Adrenal gland (tissue), 12 donors: Measurements from ENCODE around the gene ZNF232. TPM values are rescaled to one million over a fixed set of nuclear protein-coding genes. Genes with fewer than 3 reads are reported as not detected.
"Not testable (repeated sequence)": the region's sequence is repeated elsewhere in the genome, so short reads cannot be mapped to it uniquely, and the experiment has no call there.

Source experiments
- DNase-seq, 7 donors: peaks; one replicate each; pipeline ENCODE4 v3.0.0-alpha.2; 2019 to 2020
- H3K27ac ChIP-seq, 5 donors: fragments of 200-600 bp; sonication (generic) in 4 of 5; 1 replicate in 3 of 5; 2 replicates in 2 of 5; pipeline versions ENCODE4 v1.5.1 to v1.8.0; 2016 to 2020; ENCODE audit warnings: mild to moderate bottlenecking in 1 of 5
- H3K27me3 ChIP-seq: fragments of 200-600 bp; 2 replicates; pipeline ENCODE4 v1.8.0; 2021
- H3K36me3 ChIP-seq, 2 donors: fragments of 200-600 bp; replicated peaks in 1 of 2; 1 replicate in 1 of 2; 2 replicates in 1 of 2; pipeline versions ENCODE4 v1.5.1 to v1.8.0; 2018 to 2022
- H3K4me1 ChIP-seq, 2 donors: fragments of 200-600 bp; replicated peaks in 1 of 2; 1 replicate in 1 of 2; 2 replicates in 1 of 2; pipeline versions ENCODE4 v1.5.1 to v1.8.0; 2018 to 2021
- H3K4me3 ChIP-seq, 4 donors: fragments of 200-600 bp; sonication (generic) in 3 of 4; one replicate each; pipeline ENCODE4 v1.5.1; 2016 to 2018
- H3K9me3 ChIP-seq, 3 donors: fragments of 200-600 bp; sonication (generic) in 1 of 3; replicated peaks in 1 of 3; 1 replicate in 2 of 3; 2 replicates in 1 of 3; pipeline versions ENCODE4 v1.5.1 to v1.8.0; 2016 to 2021
- POLR2A ChIP-seq, 2 donors: fragments of 450-650 bp; IDR thresholded peaks; one replicate each; pipeline ENCODE4 v1.6.1; 2017; ENCODE audit warnings: antibody characterized with exemption in 2 of 2, mild to moderate bottlenecking in 2 of 2, moderate library complexity in 1 of 2
- WGBS, 4 donors: extraction: QIAGEN DNeasy Blood & Tissue Kit in 2 of 4; methylation state at CpG; one replicate each; pipeline versions ENCODE4 v1.1.5 to v1.1.7; 2013 to 2017; 5-methylcytosine and 5-hydroxymethylcytosine counted together
- intact Hi-C, 2 donors: fragments of 100-400 bp; cut with DNase I; formaldehyde crosslinking; loops; one replicate each; pipeline versions ENCODE4 v1.14.1 to v1.15.0; 2022 to 2023
- polyA plus RNA-seq, 3 donors: library from polyadenylated mRNA; stranded (reverse); fragments of 200-250 nt in 2 of 3; fragments of 350-450 nt in 1 of 3; fragmentation: Illumina TruSeq in 1 of 3; extraction: RNeasy Lipid Tissue Mini Kit (QIAGEN cat#74804) in 1 of 3; gene quantifications; one replicate each; pipeline ENCODE4 v1.2.3, GENCODE V29; 2013 to 2014
- total RNA-seq, 9 donors: library from RNA; depleted of rRNA in 4 of 9; stranded (reverse); fragments of >200 nt in 4 of 9; fragments of 120-200 nt in 1 of 9; fragmentation: NEBNext Ultra II Directional in 1 of 9; extraction: Animal tissue kit (Norgen Biotek cat#: 25700) in 1 of 9; gene quantifications; one replicate each; pipeline versions ENCODE4 v1.1.0 to v1.2.4, GENCODE V29; 2013 to 2023
- TF ChIP-seq, protein P1 (sequence below), 6 experiments: fragments of 450-650 bp in 4 of 6; fragments of 200-600 bp in 2 of 6; sonication (generic) in 1 of 6; IDR thresholded peaks; 1 replicate in 5 of 6; 2 replicates in 1 of 6; pipeline versions ENCODE4 v1.5.1 to v1.8.0; 2016 to 2021; ENCODE audit warnings: antibody characterized with exemption in 6 of 6, mild to moderate bottlenecking in 2 of 6, moderate library complexity in 1 of 6
- donor health status: healthy with polysubstance abuse.
- donor health status: Bipolar disorder and iron deficiency.
- donor health status: DM: yes; HTN: yes; CAD: no.
- donor health status: DM: no; HTN: no; CAD: no.
- donor health status: DM: no; HTN: no; CAD: no.
- donor health status: DM: yes; HTN: yes; CAD: no.

The ZNF232 gene
- total and polyA plus RNA-seq, 12 donors = 3.6 to 14.6 (median 6.7) TPM

- TF ChIP-seq, protein P1, sequence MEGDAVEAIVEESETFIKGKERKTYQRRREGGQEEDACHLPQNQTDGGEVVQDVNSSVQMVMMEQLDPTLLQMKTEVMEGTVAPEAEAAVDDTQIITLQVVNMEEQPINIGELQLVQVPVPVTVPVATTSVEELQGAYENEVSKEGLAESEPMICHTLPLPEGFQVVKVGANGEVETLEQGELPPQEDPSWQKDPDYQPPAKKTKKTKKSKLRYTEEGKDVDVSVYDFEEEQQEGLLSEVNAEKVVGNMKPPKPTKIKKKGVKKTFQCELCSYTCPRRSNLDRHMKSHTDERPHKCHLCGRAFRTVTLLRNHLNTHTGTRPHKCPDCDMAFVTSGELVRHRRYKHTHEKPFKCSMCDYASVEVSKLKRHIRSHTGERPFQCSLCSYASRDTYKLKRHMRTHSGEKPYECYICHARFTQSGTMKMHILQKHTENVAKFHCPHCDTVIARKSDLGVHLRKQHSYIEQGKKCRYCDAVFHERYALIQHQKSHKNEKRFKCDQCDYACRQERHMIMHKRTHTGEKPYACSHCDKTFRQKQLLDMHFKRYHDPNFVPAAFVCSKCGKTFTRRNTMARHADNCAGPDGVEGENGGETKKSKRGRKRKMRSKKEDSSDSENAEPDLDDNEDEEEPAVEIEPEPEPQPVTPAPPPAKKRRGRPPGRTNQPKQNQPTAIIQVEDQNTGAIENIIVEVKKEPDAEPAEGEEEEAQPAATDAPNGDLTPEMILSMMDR (IDR thresholded peaks at IDR 0.05) = no peak
- no peak for TF ChIP-seq POLR2A (IDR thresholded peaks at IDR 0.05)
- Histone ChIP-seq H3K4me1 (peaks cover 0 to 4% of the 10 kb centered on the region in 2 donors), H3K27ac (no peak overlapping the region), H3K9me3 (no peaks in the 10 kb centered on the region), H3K36me3 (no peaks in the 10 kb centered on the region), H3K4me3 (peak overlapping the region in 1 of 4 donors; percentile 54), H3K27me3 (peaks cover 19% of the 10 kb centered on the region)
- DNase-seq = peak in 2 of 7 donors; percentile 9 to 33
- 50 to 92% (median 60%) methylated on average over 16 to 53 of the region's 53 CpGs for WGBS, 4 donors
- intact Hi-C loops = no loop called here
Observed at GRCh38 chr17:5123343-5124124, 11.9 kb upstream of the ZNF232 start.

- Histone ChIP-seq H3K9me3 (no peaks in the 10 kb centered on the region), H3K36me3 (no peaks in the 10 kb centered on the region), H3K4me3 (peak overlapping the region in 2 of 4 donors; percentile 19 to 54), H3K27me3 (peaks cover 21% of the 10 kb centered on the region), H3K27ac (no peak overlapping the region), H3K4me1 (peaks cover 0 to 4% of the 10 kb centered on the region in 2 donors)
- intact Hi-C loops = no loop called here
- TF ChIP-seq, protein P1 (IDR thresholded peaks at IDR 0.05) = no peak
- no peak for TF ChIP-seq POLR2A (IDR thresholded peaks at IDR 0.05)
- DNase-seq = peak in 1 of 7 donors; percentile 38
- WGBS, 4 donors = 0 to 6% (median 3%) methylated on average over 17 to 75 of the region's 75 CpGs
Observed at GRCh38 chr17:5122586-5123342, 11.1 kb upstream of the ZNF232 start.

DNA sequence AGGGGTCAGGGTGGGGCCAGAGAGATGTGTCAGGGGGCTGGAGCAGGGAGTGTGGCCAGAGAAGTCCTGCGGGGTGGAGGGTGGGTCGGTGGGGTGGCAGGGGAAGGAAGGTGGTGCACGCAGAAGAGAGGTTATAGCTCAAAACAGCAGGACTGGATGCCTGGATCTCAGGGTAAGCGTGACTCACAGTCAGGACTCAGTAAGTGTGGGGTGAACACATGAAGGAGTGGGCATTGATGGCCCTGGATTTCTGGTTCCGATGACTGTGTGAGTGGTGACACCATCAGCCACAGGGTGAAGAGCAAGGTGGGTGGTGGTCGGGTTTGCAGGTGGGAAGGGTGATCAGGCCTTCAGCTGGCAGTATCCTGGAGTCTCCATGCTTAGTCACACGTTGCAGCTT lies 10.4 kb upstream of the ZNF232 start:
- peak in 1 of 7 donors; percentile 18 for DNase-seq
- H3K36me3 ChIP-seq, H3K4me1 ChIP-seq, H3K9me3 ChIP-seq, intact Hi-C loops, H3K27ac ChIP-seq: not testable (repeated sequence)
- peak overlapping the region in 2 of 4 donors; percentile 19 to 54 for H3K4me3 ChIP-seq
- H3K27me3 ChIP-seq = peaks cover 21% of the 10 kb centered on the region
- 72 to 74% (median 73%) methylated on average over 5 to 7 of the region's 7 CpGs for WGBS, 4 donors

DNA sequence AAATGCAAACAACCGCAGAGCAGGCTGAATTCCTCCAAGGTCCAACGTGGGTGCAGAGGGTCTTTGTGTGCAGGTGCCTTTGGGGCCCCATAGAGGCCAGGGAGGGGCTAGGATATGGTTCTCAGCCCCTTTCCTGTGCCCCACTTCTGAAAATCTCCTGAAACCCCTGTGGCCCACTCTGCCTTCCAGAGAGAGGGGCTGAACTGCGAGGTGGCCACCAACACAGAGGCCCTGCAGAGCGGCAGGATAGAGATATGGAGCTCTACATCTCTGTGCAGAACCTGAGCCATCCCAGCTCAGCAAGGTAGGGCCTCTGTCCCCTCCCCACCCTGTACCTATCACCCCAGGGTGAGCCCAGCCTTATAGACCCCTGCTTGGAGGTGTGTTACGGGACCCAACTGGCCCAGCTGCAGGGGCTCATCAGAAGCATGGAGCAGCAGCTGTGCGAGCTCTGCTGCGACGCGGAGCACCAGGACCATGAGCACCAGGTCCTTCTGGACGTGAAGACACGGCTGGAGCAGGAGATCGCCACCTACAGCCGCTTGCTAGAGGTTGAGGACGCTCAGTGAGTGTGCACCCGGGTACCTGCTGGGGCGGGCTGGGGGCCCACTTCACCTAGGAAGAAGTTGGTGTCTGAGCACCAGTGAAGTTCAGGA lies 9.6 kb upstream of the ZNF232 start:
- no peak overlapping the region for H3K4me3 ChIP-seq
- WGBS, 4 donors = 92 to 97% (median 92%) methylated on average over 4 to 16 of the region's 16 CpGs
- H3K4me1 ChIP-seq = peaks cover 0 to 4% of the 10 kb centered on the region in 2 donors
- H3K27ac ChIP-seq = no peak overlapping the region
- TF ChIP-seq, protein P1 (IDR thresholded peaks at IDR 0.05) = no peak
- TF ChIP-seq POLR2A (IDR thresholded peaks at IDR 0.05) = no peak
- H3K27me3 ChIP-seq = peaks cover 24% of the 10 kb centered on the region
- H3K36me3 ChIP-seq = no peaks in the 10 kb centered on the region
- no peaks in the 10 kb centered on the region for H3K9me3 ChIP-seq
- DNase-seq = no peak
- intact Hi-C loops = no loop called here

DNA sequence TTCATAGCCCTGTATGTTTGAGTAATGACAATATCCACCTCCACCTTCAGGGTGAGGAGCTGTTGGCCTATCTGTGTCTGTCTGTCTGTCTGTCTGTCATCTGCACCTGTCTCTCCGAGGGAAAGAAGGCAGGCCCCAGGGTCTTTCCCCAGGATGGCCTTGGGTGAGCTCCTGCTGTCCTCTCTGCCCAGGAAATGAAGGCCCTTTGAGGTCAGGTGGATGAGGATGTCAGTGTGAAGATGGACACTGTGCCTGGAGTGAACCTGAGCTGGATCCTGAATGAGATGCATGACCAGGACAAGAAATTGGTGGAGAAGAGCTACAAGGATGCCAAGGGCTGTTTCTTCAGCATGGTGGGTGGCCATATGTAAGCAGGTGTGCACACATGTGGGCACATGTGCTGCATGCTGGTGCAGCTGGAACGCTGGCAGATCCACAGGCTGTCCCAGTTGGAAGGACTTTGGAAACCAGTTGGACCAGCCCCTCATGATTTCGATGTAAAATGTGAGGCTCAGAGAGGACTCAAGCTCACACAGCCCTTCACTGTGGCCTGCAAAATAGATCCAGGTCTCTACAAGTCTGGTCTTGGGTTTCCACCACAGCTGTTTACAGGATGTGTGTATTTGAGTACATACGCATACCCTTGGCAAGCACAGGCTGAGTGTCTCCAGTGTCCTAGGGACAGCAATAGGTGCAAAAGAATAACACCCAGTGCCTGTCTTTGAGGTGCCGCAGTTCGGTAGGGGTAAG lies 8.9 kb upstream of the ZNF232 start:
- H3K9me3 ChIP-seq, H3K4me1 ChIP-seq, H3K27ac ChIP-seq, intact Hi-C loops, DNase-seq, H3K36me3 ChIP-seq, H3K4me3 ChIP-seq: not testable (repeated sequence)
- peaks cover 31% of the 10 kb centered on the region for H3K27me3 ChIP-seq
- 77 to 94% (median 93%) methylated on average over 4 to 6 of the region's 6 CpGs for WGBS, 4 donors
